K562 (cell line): ENCODE data around the gene RREB1. TPM values are rescaled to one million over a fixed set of nuclear protein-coding genes. Genes with fewer than 3 reads are reported as not detected.

Source experiments
- ELF4 ChIP-seq: fragments of 450-650 bp; formaldehyde crosslinking; IDR thresholded peaks from 2 replicates; pipeline ENCODE4 v1.4.0; 2022; ENCODE audit warnings: missing genetic modification characterization
- ILF3 ChIP-seq: fragments of 450-650 bp; IDR thresholded peaks from 2 replicates; pipeline ENCODE4 v1.6.1; 2018; ENCODE audit warnings: antibody characterized with exemption, mild to moderate bottlenecking, moderate library complexity, borderline replicate concordance
- NCOA1 ChIP-seq: fragments of 450-650 bp; IDR thresholded peaks from 2 replicates; pipeline ENCODE4 v1.6.1; 2016; ENCODE audit warnings: low read depth
- ZNF318 ChIP-seq, 2 experiments: fragments of 450-650 bp; IDR thresholded peaks; 2 replicates each; pipeline ENCODE4 v1.6.1; 2016; ENCODE audit warnings: mild to moderate bottlenecking in 2 of 2, borderline replicate concordance in 1 of 2, low read depth in 1 of 2, moderate library complexity in 1 of 2
- polyA plus RNA-seq, 8 experiments: library from polyadenylated mRNA; depleted of rRNA in 4 of 8; stranded (reverse) in 5 of 8; unstranded in 3 of 8; fragments of >200 nt; fragmentation: Nextera tagmentation in 2 of 8; fragmentation: Illumina TruSeq in 1 of 8; extraction: Ambion mirVana in 2 of 8; extraction: Trizol in 1 of 8; gene quantifications; 2 replicates each; pipeline versions ENCODE4 v1.2.1 to v1.2.3, GENCODE V29; 2011 to 2014; ENCODE audit warnings: inconsistent platforms in 1 of 8, missing spikeins in 1 of 8
- total RNA-seq, 7 experiments: library from RNA; depleted of rRNA in 6 of 7; stranded (reverse); fragments of >200 nt in 6 of 7; fragmentation: Illumina TruSeq in 2 of 7; extraction: Trizol in 2 of 7; gene quantifications; 2 replicates each; pipeline versions ENCODE4 v1.2.1 to v1.2.3, GENCODE V29; 2011 to 2021; ENCODE audit warnings: low replicate concordance in 1 of 7

The RREB1 gene
- total and polyA plus RNA-seq, 9 of the 15 experiments (the other 6 are each of a cell fraction or from before 2014, with no cell fraction given): 3.3 to 64.2 (median 19.3) TPM

GRCh38 chr6:7145585-7145884 lies 37.8 kb downstream of the RREB1 start (continued):
- TF ChIP-seq ZNF318 (IDR thresholded peaks at IDR 0.05; ENCODE audit: borderline replicate concordance in 1 of 2, low read depth in 1 of 2) (no peak), ELF4 (CRISPR knock-in tag) (no peak), ILF3 (no peak), NCOA1 (no peak)
